Stimulated activated CD4-positive, alpha-beta T cell treated with anti-CD3 and anti-CD28 coated beads, Interleukin-1b, Interleukin-23, amount 100 ng/mL, for 1 hour (primary cell): ENCODE results near the gene UPK2.
"Not testable (repeated sequence)": the region's sequence is repeated elsewhere in the genome, so short reads cannot be mapped to it uniquely, and the experiment has no call there.

Experiments used
- DNase-seq, 2 donors: peaks; one replicate each; pipeline ENCODE4 v3.0.0-alpha.2; 2020; ENCODE audit warnings: low read depth in 2 of 2

The UPK2 gene

GRCh38 chr11:118988280-118988679 lies 32.2 kb downstream of the UPK2 start:
- DNase-seq = no peak

DNA sequence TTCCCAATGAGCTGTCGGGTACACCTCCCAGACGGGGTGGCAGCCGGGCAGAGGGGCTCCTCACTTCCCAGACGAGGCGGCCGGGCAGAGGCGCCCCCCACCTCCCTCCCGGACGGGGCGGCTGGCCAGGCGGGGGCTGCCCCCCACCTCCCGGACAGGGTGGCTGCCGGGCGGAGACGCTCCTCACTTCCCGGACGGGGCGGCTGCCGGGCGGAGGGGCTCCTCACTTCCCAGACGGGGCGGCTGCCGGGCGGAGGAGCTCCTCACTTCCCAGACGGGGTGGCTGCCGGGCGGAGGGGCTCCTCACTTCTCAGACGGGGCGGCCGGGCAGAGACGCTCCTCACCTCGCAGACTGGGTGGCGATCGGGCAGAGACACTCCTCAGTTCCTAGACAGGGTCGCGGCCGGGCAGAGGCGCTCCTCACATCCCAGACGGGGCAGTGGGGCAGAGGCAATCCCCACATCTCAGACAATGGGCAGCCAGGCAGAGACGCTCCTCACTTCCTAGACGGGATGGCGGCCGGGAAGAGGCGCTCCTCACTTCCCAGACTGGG lies 35.5 kb downstream of the UPK2 start:
- not testable (repeated sequence) for DNase-seq

- DNase-seq = no peak
These were observed 41.0 kb downstream of the UPK2 start for GRCh38 chr11:118996926-118997626.

DNA sequence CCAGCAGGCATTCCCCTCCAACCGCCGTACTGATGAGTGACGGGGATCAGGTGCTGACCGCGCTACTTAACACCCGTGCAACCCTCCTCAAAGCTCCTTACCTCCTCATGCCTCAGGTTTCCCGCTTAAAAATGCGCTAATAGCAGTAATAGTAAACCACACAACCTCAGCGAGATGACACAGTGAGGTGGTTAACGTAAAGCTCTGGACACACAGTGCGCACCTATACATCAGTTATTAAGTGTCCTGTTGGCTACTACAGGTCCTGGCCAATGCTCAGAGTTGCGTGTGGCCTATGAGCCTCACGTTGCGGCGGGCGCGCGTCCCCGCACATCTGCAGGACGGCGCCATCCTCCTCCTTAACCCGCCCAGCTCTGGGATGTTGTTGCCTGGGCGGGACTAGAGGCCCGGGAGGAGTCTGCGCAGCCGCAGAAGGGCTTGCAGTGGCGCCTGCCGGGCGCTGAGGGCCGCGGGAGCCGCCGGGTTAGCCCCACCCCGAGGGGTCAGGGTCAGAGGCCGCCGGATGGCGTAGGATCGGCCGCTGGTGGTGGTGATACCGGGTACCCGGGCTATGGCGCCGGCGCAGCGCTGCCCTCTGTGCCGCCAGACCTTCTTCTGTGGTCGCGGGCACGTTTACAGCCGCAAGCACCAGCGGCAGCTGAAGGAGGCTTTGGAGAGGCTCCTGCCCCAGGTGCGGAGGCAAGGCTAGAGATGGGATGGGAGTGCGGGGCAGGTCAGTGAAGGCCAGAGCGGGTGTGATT lies 41.7 kb downstream of the UPK2 start, which contains the start of gene CENATAC:
Gene CENATAC, plus strand, starts transcription at position 512 of the 761 bp plus-strand sequence. Its CDS starts 60 bp downstream, at position 572.
- peak; percentile 86 to 89 for DNase-seq

DNA sequence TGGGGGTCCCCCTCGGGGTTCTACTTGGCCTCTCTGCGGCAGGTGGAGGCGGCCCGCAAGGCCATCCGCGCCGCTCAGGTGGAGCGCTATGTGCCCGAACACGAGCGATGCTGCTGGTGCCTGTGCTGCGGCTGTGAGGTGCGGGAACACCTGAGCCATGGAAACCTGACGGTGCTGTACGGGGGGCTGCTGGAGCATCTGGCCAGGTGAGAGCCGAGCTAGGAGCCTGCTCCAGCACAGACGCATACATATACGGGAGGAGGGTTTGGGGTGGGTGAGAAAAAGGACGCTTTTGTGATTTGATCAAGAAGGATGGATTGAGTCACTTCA lies 42.3 kb downstream of the UPK2 start:
- DNase-seq = no peak

DNA sequence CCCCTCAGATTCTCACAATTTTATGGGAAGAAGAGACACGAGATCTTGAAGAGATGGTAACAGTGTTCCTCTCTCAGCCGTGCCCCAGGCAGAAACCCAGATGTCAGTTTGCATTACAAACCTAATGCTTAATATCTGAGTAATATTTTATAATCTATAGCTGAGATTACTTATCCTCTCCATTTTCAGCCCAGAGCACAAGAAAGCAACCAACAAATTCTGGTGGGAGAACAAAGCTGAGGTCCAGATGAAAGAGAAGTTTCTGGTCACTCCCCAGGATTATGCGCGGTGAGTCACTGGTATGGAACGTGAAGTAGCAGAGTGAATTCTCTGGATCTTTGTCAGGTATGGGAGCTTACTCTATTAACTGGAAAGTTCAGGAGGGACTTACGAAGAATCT lies 42.7 kb downstream of the UPK2 start:
- no peak for DNase-seq

- DNase-seq = no peak
These were observed 44.8 kb downstream of the UPK2 start for GRCh38 chr11:119000906-119001305.

DNA sequence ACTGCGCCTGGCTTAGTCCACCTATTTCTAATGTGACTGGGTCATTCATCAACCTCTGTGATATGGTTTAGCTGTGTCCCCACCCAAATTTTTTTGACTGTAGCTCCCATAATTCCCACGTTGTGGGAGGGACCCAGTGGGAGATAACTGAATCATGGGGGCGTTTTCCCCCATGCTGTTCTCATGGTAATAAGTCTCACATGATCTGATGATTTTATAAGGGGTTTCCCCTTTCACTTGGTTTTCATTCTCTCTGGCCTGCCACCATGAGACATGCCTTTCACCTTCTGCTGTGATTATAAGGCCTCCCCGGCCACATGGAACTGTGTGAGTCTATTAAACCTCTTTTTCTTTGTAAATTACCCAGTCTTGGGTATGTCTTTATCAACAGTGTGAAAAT lies 50.6 kb downstream of the UPK2 start:
- DNase-seq = no peak
